A549 (cell line): ENCODE results near the gene SCTR.

Source experiments
- CEBPB ChIP-seq, 2 experiments: fragments of >200 bp in 1 of 2; sonication (Bioruptor Twin) in 1 of 2; formaldehyde crosslinking in 1 of 2; IDR thresholded peaks; 2 replicates each; pipeline ENCODE4 v1.6.1; 2012 to 2016
- CHD2 ChIP-seq: fragments of 150-350 bp; IDR thresholded peaks from 2 replicates; pipeline ENCODE4 v1.6.1; 2014; ENCODE audit warnings: low read length; ENCODE audit not compliant: partially characterized antibody
- GATA3 ChIP-seq: IDR thresholded peaks from 2 replicates; pipeline ENCODE4 v1.6.1; 2012; ENCODE audit warnings: borderline replicate concordance
- JUN ChIP-seq, 2 experiments: fragments of >200 bp; sonication (Bioruptor Twin); formaldehyde crosslinking; IDR thresholded peaks; 2 replicates in 1 of 2; 3 replicates in 1 of 2; pipeline ENCODE4 v1.6.1; 2016 to 2017
- MAFK ChIP-seq: fragments of 450-650 bp; IDR thresholded peaks from 2 replicates; pipeline ENCODE4 v1.6.1; 2014; ENCODE audit not compliant: partially characterized antibody
- POLR2A ChIP-seq: IDR thresholded peaks from 2 replicates; pipeline ENCODE4 v1.6.1; 2012; ENCODE audit warnings: mild to moderate bottlenecking, low read length
- SMC3 ChIP-seq: fragments of >200 bp; sonication (Bioruptor Twin); formaldehyde crosslinking; IDR thresholded peaks from 3 replicates; pipeline ENCODE4 v1.6.1; 2018; ENCODE audit warnings: inconsistent platforms
- ZFP36 ChIP-seq: fragments of 450-650 bp; IDR thresholded peaks from 2 replicates; pipeline ENCODE4 v1.6.1; 2014; ENCODE audit warnings: borderline replicate concordance; ENCODE audit not compliant: partially characterized antibody
- TF ChIP-seq, protein P1 (sequence below): fragments of >200 bp; sonication (Bioruptor Twin); formaldehyde crosslinking; IDR thresholded peaks from 3 replicates; pipeline ENCODE4 v1.5.1; 2016
- TF ChIP-seq, protein P2 (sequence below): fragments of >200 bp; sonication (Bioruptor Twin); formaldehyde crosslinking; IDR thresholded peaks from 3 replicates; pipeline ENCODE4 v1.6.1; 2016

GRCh38 chr2:119565481-119565880 is 41.2 kb upstream of the SCTR start:
- TF ChIP-seq POLR2A (no peak), MAFK (no peak), SMC3 (no peak), ZFP36 (no peak), CHD2 (no peak), CEBPB (IDR thresholded peaks at IDR 0.05) (no peak), GATA3 (no peak), JUN (IDR thresholded peaks at IDR 0.05) (no peak)
- TF ChIP-seq, protein P1, sequence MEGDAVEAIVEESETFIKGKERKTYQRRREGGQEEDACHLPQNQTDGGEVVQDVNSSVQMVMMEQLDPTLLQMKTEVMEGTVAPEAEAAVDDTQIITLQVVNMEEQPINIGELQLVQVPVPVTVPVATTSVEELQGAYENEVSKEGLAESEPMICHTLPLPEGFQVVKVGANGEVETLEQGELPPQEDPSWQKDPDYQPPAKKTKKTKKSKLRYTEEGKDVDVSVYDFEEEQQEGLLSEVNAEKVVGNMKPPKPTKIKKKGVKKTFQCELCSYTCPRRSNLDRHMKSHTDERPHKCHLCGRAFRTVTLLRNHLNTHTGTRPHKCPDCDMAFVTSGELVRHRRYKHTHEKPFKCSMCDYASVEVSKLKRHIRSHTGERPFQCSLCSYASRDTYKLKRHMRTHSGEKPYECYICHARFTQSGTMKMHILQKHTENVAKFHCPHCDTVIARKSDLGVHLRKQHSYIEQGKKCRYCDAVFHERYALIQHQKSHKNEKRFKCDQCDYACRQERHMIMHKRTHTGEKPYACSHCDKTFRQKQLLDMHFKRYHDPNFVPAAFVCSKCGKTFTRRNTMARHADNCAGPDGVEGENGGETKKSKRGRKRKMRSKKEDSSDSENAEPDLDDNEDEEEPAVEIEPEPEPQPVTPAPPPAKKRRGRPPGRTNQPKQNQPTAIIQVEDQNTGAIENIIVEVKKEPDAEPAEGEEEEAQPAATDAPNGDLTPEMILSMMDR, result no peak
- TF ChIP-seq, protein P2, sequence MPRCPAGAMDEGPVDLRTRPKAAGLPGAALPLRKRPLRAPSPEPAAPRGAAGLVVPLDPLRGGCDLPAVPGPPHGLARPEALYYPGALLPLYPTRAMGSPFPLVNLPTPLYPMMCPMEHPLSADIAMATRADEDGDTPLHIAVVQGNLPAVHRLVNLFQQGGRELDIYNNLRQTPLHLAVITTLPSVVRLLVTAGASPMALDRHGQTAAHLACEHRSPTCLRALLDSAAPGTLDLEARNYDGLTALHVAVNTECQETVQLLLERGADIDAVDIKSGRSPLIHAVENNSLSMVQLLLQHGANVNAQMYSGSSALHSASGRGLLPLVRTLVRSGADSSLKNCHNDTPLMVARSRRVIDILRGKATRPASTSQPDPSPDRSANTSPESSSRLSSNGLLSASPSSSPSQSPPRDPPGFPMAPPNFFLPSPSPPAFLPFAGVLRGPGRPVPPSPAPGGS, result no peak
